Activated naive CD8-positive, alpha-beta T cell treated with anti-CD3 and anti-CD28 coated beads, Interleukin-2, amount 50 U/mL, for 16 hours (primary cell): Measurements from ENCODE around the gene MCF2L.

Source experiments
- DNase-seq: peaks from one replicate; pipeline ENCODE4 v3.0.0-alpha.2; 2020; ENCODE audit warnings: low read depth, low spot score

The MCF2L gene

GRCh38 chr13:112964971-112965492 lies 4.0 kb upstream of the MCF2L start:
- no peak for DNase-seq

GRCh38 chr13:112965573-112966115 lies 3.4 kb upstream of the MCF2L start:
- DNase-seq, result no peak

- DNase-seq, result no peak
These were observed 2.2 kb upstream of the MCF2L start for GRCh38 chr13:112966776-112967175.

GRCh38 chr13:112967686-112968379 lies 1.2 kb upstream of the MCF2L start:
- no peak for DNase-seq

- DNase-seq, result no peak
These were observed 569 bp upstream of the MCF2L start for GRCh38 chr13:112968380-112968909.

- DNase-seq, result no peak
These were observed 801 bp downstream of the MCF2L start for GRCh38 chr13:112969692-112970338.

GRCh38 chr13:112970552-112971287 lies 1.7 kb downstream of the MCF2L start:
- no peak for DNase-seq

- no peak for DNase-seq
These were observed 2.3 kb downstream of the MCF2L start for GRCh38 chr13:112971288-112971643.

GRCh38 chr13:112972258-112972657 lies 3.2 kb downstream of the MCF2L start:
- DNase-seq, result no peak

- no peak for DNase-seq
These were observed 4.0 kb downstream of the MCF2L start for GRCh38 chr13:112972867-112973576.

GRCh38 chr13:112973577-112973951 lies 4.5 kb downstream of the MCF2L start:
- DNase-seq, result no peak

GRCh38 chr13:112974125-112974524 lies 5.1 kb downstream of the MCF2L start:
- DNase-seq, result no peak

GRCh38 chr13:112974671-112975070 lies 5.7 kb downstream of the MCF2L start:
- no peak for DNase-seq

GRCh38 chr13:112975401-112975939 lies 6.5 kb downstream of the MCF2L start:
- DNase-seq, result no peak

- no peak for DNase-seq
These were observed 7.5 kb downstream of the MCF2L start for GRCh38 chr13:112976526-112976925.

GRCh38 chr13:112977091-112977490 lies 8.1 kb downstream of the MCF2L start:
- DNase-seq, result no peak

- no peak for DNase-seq
These were observed 8.5 kb downstream of the MCF2L start for GRCh38 chr13:112977525-112977924.

GRCh38 chr13:112978561-112979405 lies 9.8 kb downstream of the MCF2L start:
- DNase-seq, result no peak

- no peak for DNase-seq
These were observed 10.4 kb downstream of the MCF2L start for GRCh38 chr13:112979406-112979902.

- no peak for DNase-seq
These were observed 11.4 kb downstream of the MCF2L start for GRCh38 chr13:112980434-112980833.
